Measurements from ENCODE around the gene ATG4A. TPM values are rescaled to one million over a fixed set of nuclear protein-coding genes. Genes with fewer than 3 reads are reported as not detected.
A peak's percentile ranks its signal among the peaks of the same experiment; 100 is the strongest.

Gene ATG4A
- total RNA-seq: 10 to 100 TPM; 17.2 to 18.1 TPM
- long read RNA-seq, transcript ATG4A-203 (13 exons, 2,315 nt): major isoform, 12 of 22 reads
- long read RNA-seq, partial matches to known transcripts: 3 of 22 reads
- long read RNA-seq, other reads (novel, unspliced or antisense): 4 of 22 reads

- intact Hi-C loops (cut with DNase I): no loop called here
- DNase-seq (peak; percentile 94), ATAC-seq (peak; percentile 98 to 99)
These were observed at the start of gene ATG4A, which contains the start of gene PSMD10 for GRCh38 chrX:108091264-108091877. Gene ATG4A (plus strand): TSS chrX:108091778. CDS start chrX:108091827, 49 bp downstream. Gene PSMD10 (minus strand): TSS chrX:108091542. CDS start chrX:108091520, 22 bp downstream.

DNA sequence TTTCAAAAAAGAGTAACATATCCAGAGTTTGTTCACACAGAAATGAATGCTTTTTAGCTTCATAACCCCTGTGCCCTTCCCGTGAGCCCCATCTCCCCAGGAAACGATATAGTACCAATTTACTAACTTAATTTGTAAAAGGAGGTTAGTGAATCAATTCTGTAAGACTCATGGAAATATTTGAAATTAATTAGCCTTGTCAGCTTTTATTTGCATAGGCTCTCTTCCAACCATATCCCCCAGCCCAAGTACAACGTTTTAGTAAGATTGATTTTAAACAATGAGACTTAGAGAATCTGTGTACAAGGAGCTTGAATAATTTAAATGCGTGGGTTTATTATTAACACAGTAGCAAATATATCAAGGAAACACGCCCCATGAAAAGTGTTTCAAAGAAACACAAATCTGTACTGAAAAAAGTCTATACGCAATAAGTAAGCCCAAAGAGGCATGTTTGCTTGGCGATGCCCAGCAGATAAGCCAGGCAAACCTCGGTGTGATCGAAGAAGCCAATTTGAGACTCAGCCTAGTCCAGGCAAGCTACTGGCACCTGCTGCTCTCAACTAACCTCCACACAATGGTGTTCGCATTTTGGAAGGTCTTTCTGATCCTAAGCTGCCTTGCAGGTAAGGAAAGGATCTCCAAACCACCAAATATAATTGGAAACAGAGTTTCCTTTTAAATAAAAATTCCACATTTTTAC lies 46.9 kb upstream of the ATG4A start, which contains the start of gene VSIG1:
Gene VSIG1 (plus strand): TSS at position 512 of the 703 bp plus-strand sequence. CDS start 66 bp downstream, at position 578.
- no peak for DNase-seq
- no peak for ATAC-seq
- intact Hi-C loops (cut with DNase I): no loop called here

DNA sequence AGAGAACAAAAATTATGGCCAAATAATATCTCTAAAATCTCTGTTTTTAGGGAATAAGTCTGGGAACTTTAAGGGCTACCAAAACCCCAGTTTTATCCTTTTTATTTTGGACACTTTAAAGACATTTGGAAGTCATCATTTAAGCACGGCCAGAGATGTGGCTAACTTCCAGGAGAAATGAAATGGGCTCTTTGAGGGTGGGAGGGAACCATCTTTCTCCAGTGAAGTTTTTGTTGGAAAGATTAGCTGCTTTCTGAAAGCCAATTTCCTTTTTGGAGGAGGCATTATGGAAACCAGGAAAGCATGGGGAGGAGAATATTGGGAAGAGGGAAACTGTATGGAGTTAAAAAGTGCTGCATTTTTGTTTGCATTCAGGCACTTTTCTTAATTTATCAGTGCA lies 41.9 kb upstream of the ATG4A start:
- no peak for ATAC-seq
- no peak for DNase-seq
- intact Hi-C loops (cut with DNase I): no loop called here

GRCh38 chrX:108053218-108053617 lies 38.4 kb upstream of the ATG4A start:
- no peak for ATAC-seq

GRCh38 chrX:108055546-108055945 lies 36.0 kb upstream of the ATG4A start:
- DNase-seq: no peak
- intact Hi-C loops (cut with DNase I): no loop called here
- ATAC-seq: no peak

More at GRCh38 chrX:108053218-108053617, 38.4 kb upstream of the ATG4A start:
- intact Hi-C loops (cut with DNase I): no loop called here
- no peak for DNase-seq

GRCh38 chrX:108059801-108060200 lies 31.8 kb upstream of the ATG4A start:
- intact Hi-C loops (cut with DNase I): no loop called here
- no peak for DNase-seq
- no peak for ATAC-seq

GRCh38 chrX:108064001-108064400 lies 27.6 kb upstream of the ATG4A start:
- intact Hi-C loops (cut with DNase I): no loop called here
- ATAC-seq: no peak

GRCh38 chrX:108064613-108065012 lies 27.0 kb upstream of the ATG4A start:
- intact Hi-C loops (cut with DNase I): no loop called here
- no peak for ATAC-seq
- no peak for DNase-seq

More at GRCh38 chrX:108064001-108064400, 27.6 kb upstream of the ATG4A start:
- no peak for DNase-seq

DNA sequence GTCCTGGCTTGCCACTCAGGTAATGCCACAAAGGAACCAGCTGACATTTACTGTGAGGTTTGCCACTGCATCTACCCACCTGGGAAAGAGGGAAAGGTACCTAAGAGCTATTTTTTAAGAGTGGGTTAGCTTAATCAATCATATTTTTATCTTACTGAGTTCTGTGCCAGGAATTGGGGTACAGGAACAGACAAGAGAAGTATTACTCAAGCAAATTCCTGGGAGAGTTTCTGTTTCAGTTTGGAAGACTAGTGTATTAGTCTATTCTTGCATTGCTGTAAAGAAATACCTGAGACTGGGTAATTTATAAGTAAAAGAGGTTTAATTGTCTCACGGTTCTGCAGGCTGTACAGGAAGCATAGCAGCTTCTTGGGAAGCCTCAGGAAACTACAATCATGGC lies 23.5 kb upstream of the ATG4A start:
- intact Hi-C loops (cut with DNase I): no loop called here
- DNase-seq (no peak), ATAC-seq (no peak)

GRCh38 chrX:108070891-108071290 lies 20.7 kb upstream of the ATG4A start:
- intact Hi-C loops (cut with DNase I): loop anchor here in 1 of 2 donors (5.0 kb wide), 1 partner anchor 71 kb away; no protein-coding TSS in a partner anchor
- ATAC-seq (peak in 1 of 2 donors; percentile 54), DNase-seq (no peak)

- intact Hi-C loops (cut with DNase I): loop anchor here in 1 of 2 donors (5.0 kb wide), 1 partner anchor 71 kb away; no protein-coding TSS in a partner anchor
- no peak for ATAC-seq
These were observed 20.0 kb upstream of the ATG4A start for GRCh38 chrX:108071578-108071977.

GRCh38 chrX:108072746-108073145 lies 18.8 kb upstream of the ATG4A start:
- intact Hi-C loops (cut with DNase I): loop anchor here in 1 of 2 donors (5.0 kb wide), 1 partner anchor 70 kb away; no protein-coding TSS in a partner anchor

More at GRCh38 chrX:108071578-108071977, 20.0 kb upstream of the ATG4A start:
- no peak for DNase-seq

DNA sequence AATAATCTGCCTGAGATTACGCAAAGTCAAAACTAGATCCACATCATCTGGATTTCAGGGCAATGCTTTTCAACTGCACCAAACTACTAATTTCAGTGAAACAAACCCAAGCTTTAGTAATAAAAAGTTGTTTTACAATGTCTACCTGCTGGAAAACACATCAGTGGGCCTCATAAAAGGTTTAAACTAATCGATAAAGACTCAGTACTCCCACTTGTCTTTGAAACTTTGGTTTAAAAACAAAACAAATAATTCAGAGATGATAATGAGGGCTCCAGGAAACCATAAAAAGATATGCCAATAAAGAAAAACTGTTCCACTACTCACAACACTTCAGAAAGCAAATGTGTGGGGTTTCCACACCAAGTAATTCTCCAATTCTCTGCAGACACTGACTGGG lies 10.5 kb upstream of the ATG4A start:
- no peak for ATAC-seq
- intact Hi-C loops (cut with DNase I): no loop called here
- no peak for DNase-seq

More at GRCh38 chrX:108072746-108073145, 18.8 kb upstream of the ATG4A start:
- ATAC-seq: no peak
- no peak for DNase-seq

- intact Hi-C loops (cut with DNase I): no loop called here
- ATAC-seq (no peak), DNase-seq (no peak)
These were observed 3.8 kb upstream of the ATG4A start for GRCh38 chrX:108087792-108088191.

DNA sequence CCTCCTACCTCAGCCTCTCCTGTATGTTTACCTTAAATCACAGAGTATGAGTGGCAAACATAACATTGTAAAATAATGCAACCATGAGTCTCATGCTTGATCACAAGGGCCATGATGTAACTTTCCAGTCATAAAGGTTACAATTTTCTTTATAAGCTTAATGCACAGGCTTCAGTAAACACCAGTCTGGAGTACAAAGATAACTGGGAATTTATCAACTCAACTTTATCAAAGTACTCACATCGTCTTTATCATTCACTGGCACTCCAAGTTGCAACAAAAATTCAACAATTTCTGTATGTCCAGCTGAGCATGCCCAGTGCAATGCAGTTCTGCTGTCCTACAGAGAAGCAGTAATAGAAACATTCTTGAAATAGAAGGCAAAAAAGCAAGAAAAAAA lies 3.1 kb upstream of the ATG4A start:
- intact Hi-C loops (cut with DNase I): no loop called here
- ATAC-seq (no peak), DNase-seq (no peak)

GRCh38 chrX:108090491-108091263 lies 901 bp upstream of the ATG4A start:
- DNase-seq (no peak), ATAC-seq (no peak)
- intact Hi-C loops (cut with DNase I): no loop called here

- ATAC-seq (peak in 1 of 2 donors; percentile 58), DNase-seq (no peak)
- intact Hi-C loops (cut with DNase I): no loop called here
These were observed 307 bp downstream of the ATG4A start for GRCh38 chrX:108091878-108092291.

DNA sequence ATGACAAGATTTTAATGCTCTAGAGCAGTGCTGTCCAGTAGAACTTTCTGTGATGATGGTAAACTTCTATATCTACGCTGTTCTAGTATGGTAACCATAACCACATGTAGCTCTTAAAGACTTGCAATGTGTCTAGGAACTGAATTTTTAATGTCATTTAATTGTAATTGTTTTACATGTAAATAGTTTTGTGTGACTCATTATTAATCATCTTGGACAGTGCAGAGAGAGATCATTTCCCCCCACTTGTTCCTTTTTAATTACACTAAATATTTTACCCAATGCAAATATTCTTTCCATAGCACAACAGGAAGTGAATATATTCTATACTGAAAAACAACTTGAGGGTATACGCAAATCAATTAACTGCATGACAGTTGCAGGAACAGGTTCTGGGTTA lies 5.8 kb downstream of the ATG4A start:
- DNase-seq: no peak
- ATAC-seq: no peak
- intact Hi-C loops (cut with DNase I): no loop called here

DNA sequence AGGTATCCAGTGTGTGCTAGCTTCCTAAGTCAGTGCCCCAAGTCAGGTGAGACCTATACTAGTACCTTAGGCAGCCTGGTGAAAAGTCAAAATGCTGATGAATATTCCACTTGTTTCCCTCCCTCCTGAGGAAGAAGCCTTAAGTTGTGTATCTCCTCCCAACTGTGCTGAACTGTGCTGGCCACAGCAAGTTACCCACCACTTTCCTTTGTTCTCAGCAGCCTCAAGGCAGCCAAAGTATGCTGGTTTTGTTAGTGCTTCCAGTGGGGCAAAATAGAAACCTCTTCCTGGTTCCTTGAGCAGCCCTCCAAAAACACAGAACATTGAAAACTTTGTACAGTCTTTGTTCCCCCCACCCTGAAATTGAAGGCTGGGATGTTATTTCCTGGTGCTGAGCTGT lies 13.9 kb downstream of the ATG4A start:
- DNase-seq (no peak), ATAC-seq (no peak)
- intact Hi-C loops (cut with DNase I): no loop called here

Measured in left cardiac atrium (tissue), 4 donors.